ENCODE measurements around the gene UBAC1.

UBAC1 gene

DNA sequence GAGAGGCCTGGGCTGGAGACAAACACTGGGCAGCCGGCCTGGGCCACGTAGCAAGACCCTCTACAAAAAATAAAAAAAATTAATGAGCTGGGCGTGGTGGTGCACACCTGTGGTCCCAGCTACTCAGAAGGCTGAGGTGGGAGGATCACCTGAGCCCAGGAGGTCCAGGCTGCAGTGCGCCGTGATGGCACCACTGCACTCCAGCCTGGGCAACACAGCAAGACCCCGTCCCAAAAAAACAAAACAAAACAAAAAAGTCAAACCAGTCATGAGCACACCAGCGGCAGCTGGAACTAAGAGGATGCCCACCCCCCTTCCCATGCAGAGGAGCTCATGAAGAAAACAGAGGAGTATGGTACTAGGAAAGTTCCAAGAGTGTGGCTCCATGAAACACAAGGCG is 2.2 kb upstream of the UBAC1 start:
- H3K27me3 ChIP-seq (ENCODE audit: insufficient read depth, poor library complexity, severe bottlenecking) = no peaks in the 10 kb centered on the region
- no peak overlapping the region for H3K4me3 ChIP-seq (replicated peaks; ENCODE audit: insufficient read depth, low read length)
- DNase-seq (ENCODE audit: low read depth in 1 of 2, low spot score in 1 of 2) = no peak
- H3K27ac ChIP-seq (replicated peaks) = no peak overlapping the region
- TF ChIP-seq GABPA (IDR thresholded peaks at IDR 0.05; ENCODE audit: low read depth) = no peak
- no peak for TF ChIP-seq POLR2AphosphoS5 (IDR thresholded peaks at IDR 0.05; ENCODE audit: low read depth)

DNA sequence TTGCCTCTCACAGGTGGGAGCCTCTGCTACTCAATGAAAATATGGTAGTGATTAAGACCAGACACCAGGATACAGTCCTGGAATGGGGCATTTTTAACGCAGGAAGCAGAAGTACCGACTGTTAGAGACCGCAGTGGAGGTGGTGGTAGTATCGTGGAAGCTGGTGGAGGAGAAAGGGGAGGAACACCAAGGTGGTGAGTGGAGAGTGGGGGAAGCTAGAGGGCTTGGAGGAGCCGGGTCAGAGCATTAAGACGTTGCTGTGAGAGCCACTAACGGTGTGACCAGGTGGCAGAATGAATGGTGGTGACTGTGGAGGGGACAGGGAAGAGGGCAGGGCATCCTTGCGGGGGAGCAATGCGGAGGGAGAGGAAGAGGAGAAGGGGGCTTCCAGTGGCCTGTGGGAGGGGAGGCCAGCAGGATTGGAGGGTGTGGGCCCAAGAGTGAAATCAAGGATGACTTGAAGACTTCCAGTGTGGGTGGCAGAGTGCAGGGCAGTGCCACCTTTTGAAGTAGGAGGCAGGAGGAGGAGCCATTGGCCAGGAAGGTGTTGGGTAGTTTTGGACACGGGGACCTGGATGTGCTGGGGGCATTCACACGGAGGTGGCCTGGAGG is 1.6 kb upstream of the UBAC1 start:
- peak in 1 of 2 experiments; percentile 67 for DNase-seq (ENCODE audit: low read depth in 1 of 2, low spot score in 1 of 2)
- no peak for TF ChIP-seq GABPA (IDR thresholded peaks at IDR 0.05; ENCODE audit: low read depth)
- TF ChIP-seq, protein P1, sequence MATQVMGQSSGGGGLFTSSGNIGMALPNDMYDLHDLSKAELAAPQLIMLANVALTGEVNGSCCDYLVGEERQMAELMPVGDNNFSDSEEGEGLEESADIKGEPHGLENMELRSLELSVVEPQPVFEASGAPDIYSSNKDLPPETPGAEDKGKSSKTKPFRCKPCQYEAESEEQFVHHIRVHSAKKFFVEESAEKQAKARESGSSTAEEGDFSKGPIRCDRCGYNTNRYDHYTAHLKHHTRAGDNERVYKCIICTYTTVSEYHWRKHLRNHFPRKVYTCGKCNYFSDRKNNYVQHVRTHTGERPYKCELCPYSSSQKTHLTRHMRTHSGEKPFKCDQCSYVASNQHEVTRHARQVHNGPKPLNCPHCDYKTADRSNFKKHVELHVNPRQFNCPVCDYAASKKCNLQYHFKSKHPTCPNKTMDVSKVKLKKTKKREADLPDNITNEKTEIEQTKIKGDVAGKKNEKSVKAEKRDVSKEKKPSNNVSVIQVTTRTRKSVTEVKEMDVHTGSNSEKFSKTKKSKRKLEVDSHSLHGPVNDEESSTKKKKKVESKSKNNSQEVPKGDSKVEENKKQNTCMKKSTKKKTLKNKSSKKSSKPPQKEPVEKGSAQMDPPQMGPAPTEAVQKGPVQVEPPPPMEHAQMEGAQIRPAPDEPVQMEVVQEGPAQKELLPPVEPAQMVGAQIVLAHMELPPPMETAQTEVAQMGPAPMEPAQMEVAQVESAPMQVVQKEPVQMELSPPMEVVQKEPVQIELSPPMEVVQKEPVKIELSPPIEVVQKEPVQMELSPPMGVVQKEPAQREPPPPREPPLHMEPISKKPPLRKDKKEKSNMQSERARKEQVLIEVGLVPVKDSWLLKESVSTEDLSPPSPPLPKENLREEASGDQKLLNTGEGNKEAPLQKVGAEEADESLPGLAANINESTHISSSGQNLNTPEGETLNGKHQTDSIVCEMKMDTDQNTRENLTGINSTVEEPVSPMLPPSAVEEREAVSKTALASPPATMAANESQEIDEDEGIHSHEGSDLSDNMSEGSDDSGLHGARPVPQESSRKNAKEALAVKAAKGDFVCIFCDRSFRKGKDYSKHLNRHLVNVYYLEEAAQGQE (IDR thresholded peaks at IDR 0.05; ENCODE audit: insufficient replicate concordance, low read depth) = no peak
- no peak for TF ChIP-seq SPI1 (IDR thresholded peaks at IDR 0.05; ENCODE audit: borderline replicate concordance, low read depth)
- TF ChIP-seq, protein P2, sequence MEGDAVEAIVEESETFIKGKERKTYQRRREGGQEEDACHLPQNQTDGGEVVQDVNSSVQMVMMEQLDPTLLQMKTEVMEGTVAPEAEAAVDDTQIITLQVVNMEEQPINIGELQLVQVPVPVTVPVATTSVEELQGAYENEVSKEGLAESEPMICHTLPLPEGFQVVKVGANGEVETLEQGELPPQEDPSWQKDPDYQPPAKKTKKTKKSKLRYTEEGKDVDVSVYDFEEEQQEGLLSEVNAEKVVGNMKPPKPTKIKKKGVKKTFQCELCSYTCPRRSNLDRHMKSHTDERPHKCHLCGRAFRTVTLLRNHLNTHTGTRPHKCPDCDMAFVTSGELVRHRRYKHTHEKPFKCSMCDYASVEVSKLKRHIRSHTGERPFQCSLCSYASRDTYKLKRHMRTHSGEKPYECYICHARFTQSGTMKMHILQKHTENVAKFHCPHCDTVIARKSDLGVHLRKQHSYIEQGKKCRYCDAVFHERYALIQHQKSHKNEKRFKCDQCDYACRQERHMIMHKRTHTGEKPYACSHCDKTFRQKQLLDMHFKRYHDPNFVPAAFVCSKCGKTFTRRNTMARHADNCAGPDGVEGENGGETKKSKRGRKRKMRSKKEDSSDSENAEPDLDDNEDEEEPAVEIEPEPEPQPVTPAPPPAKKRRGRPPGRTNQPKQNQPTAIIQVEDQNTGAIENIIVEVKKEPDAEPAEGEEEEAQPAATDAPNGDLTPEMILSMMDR (IDR thresholded peaks at IDR 0.05; ENCODE audit: insufficient read depth, low read length) = no peak
- no peak for TF ChIP-seq POLR2AphosphoS5 (IDR thresholded peaks at IDR 0.05; ENCODE audit: low read depth)
- Histone ChIP-seq H3K4me3 (replicated peaks; ENCODE audit: insufficient read depth, low read length) (peak overlapping the region; percentile 9; the same call in 1 of the 2 replicates), H3K27me3 (ENCODE audit: insufficient read depth, poor library complexity, severe bottlenecking) (no peaks in the 10 kb centered on the region), H3K27ac (replicated peaks) (peak overlapping the region; percentile 62)

DNA sequence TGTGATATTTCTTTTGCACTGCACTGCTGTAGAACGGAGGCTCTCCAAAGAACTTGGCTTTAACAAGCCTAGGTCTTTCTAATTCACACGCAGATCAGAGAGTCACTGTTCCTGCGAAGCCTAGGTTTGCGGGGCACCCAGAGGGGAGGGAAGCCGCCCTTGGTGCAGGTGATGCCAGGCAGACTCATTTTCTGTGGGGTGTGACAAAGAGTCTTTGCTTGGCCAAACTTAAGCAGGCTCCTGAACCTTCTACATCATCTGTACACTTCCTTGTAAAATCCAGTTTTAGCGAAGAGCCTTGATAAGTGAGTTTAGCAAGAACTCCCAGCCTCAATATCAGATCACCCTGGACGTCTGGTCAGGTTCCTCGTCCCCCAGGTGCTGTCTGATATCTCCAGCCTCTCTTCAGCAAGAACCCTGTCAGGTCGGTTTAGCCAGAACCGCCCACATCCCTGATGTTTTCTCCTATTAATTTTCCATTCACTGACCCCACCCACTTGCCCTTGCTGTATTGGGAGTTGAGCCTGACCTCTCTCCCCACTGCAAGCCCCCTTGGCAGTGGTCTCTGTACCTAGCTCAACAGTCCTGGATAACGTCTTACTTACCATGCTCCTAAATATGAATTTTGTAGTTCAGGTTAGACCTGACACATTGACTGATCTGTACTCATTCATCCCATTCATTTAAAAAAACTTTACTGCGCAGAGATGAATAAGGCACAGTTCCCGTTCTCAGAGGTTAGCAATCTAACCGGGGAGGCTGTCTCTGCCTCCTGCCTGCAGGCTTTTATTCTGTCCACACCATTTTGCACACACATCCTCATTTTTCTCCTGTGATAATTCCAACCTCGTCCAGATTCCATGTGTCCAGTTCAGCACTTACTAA is 880 bp upstream of the UBAC1 start:
- H3K27ac ChIP-seq (replicated peaks) = peak overlapping the region; percentile 62
- TF ChIP-seq, protein P2 (IDR thresholded peaks at IDR 0.05; ENCODE audit: insufficient read depth, low read length) = no peak
- peak; percentile 60; the same call in 1 of the 2 replicates for TF ChIP-seq SPI1 (IDR thresholded peaks at IDR 0.05; ENCODE audit: borderline replicate concordance, low read depth)
- H3K27me3 ChIP-seq (ENCODE audit: insufficient read depth, poor library complexity, severe bottlenecking) = no peaks in the 10 kb centered on the region
- peak overlapping the region; percentile 10 for H3K4me3 ChIP-seq (replicated peaks; ENCODE audit: insufficient read depth, low read length)
- DNase-seq (ENCODE audit: low read depth in 1 of 2, low spot score in 1 of 2) = peak in 1 of 2 experiments; percentile 54

DNA sequence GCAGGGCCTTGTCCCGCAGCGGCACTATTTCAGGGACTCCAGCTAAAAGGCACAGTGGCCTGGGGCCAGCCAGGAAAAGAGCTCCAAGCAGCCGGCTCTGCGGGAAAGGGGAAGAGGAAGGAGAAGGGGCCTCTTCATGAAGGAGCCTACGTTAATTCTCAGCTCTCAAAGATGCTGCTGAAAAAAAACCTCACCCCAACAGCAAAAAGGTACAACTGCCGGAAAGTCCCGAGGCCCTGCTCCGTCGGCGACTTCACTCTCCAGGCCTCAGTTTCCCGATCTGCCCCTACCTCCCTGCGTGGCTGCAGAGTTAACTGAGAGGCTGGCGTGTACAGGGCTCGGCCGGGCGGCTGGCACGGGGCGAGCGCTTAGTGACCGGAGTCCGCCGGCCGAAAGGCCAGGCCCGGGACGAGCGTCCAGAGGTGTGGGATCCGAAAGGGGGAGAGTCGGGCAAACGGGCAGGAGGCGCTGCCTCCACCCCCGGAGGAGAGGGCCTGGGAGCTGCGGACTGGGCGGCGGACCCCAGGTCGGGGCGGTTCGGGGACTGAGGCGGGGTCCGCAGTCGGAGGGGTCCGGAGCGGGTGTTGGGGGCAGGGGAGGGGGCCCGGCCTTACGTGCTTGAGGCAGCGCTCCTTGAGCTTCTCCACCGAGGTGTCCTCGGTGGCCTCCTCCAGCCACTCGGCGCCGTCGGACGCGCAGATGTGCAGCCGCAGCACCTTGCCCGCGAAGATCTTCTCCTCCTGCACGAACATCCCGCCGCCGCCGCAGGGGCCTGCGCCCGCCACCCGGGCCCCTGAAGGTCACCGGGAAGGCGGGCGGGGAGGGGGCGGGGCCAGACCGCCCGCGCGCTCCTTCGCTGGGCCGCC is 529 bp downstream of the UBAC1 start:
- TF ChIP-seq, protein P2 (IDR thresholded peaks at IDR 0.05; ENCODE audit: insufficient read depth, low read length) = no peak
- TF ChIP-seq SPI1 (IDR thresholded peaks at IDR 0.05; ENCODE audit: borderline replicate concordance, low read depth) = peak; percentile 85
- H3K27me3 ChIP-seq (ENCODE audit: insufficient read depth, poor library complexity, severe bottlenecking) = no peaks in the 10 kb centered on the region
- peak in 1 of 2 experiments; percentile 67 for DNase-seq (ENCODE audit: low read depth in 1 of 2, low spot score in 1 of 2)
- H3K27ac ChIP-seq (replicated peaks) = peak overlapping the region; percentile 81
- peak overlapping the region; percentile 94 for H3K4me3 ChIP-seq (replicated peaks; ENCODE audit: insufficient read depth, low read length)

Measured in HL-60 (cell line).